ENCODE results near the gene NRXN3. TPM values are rescaled to one million over a fixed set of nuclear protein-coding genes. Genes with fewer than 3 reads are reported as not detected.

The NRXN3 gene
- total and polyA plus RNA-seq, 2 donors (not counting 1 experiment from before 2014, with no cell fraction given) = 0.83 to 34.6 TPM

- H3K27ac ChIP-seq (ENCODE audit: insufficient read depth, low read length) = no peak overlapping the region
- no peaks in the 10 kb centered on the region for H3K9me3 ChIP-seq (ENCODE audit: control insufficient read depth, insufficient read depth, low read depth, low read length)
- H3K36me3 ChIP-seq (ENCODE audit: control insufficient read depth, insufficient read depth, low read length) = no peaks in the 10 kb centered on the region
- no peak overlapping the region for H3K9ac ChIP-seq (ENCODE audit: insufficient read depth, low read length)
- H2AFZ ChIP-seq (ENCODE audit: low read length) = no peak overlapping the region
- H3K79me2 ChIP-seq (ENCODE audit: control insufficient read depth, insufficient read depth, low read length) = no peaks in the 10 kb centered on the region
- no peak for TF ChIP-seq CTCF (conservative IDR thresholded peaks at IDR 0.05 in 1 of 2, IDR thresholded peaks at IDR 0.05 in 1 of 2; ENCODE audit: low read depth in 1 of 2, low read length in 2 of 2)
- TF ChIP-seq EZH2 (IDR thresholded peaks at IDR 0.05; ENCODE audit: low read length, missing control alignments) = no peak
- no peak overlapping the region for H3K4me2 ChIP-seq (ENCODE audit: extremely low read depth, insufficient read depth, low read length)
- no peak overlapping the region for H3K4me3 ChIP-seq (replicated peaks in 1 of 4; ENCODE audit: control extremely low read depth in 1 of 4, insufficient read depth in 1 of 4, low read depth in 3 of 4, low read length in 4 of 4)
- no peaks in the 10 kb centered on the region for H4K20me1 ChIP-seq (ENCODE audit: control insufficient read depth, extremely low read depth, insufficient read depth, low read length)
- no peaks in the 10 kb centered on the region for H3K27me3 ChIP-seq (ENCODE audit: control insufficient read depth, insufficient read depth, low read length)
- no peaks in the 10 kb centered on the region for H3K4me1 ChIP-seq (ENCODE audit: control insufficient read depth, extremely low read depth, insufficient read depth, low read length)
- DNase-seq (ENCODE audit: low read depth in 2 of 2) = no peak
Observed at GRCh38 chr14:79881299-79881698, 1711.1 kb downstream of the NRXN3 start.

- H3K27ac ChIP-seq (ENCODE audit: insufficient read depth, low read length) = no peak overlapping the region
Observed at GRCh38 chr14:79890527-79890926, 1720.4 kb downstream of the NRXN3 start.

DNA sequence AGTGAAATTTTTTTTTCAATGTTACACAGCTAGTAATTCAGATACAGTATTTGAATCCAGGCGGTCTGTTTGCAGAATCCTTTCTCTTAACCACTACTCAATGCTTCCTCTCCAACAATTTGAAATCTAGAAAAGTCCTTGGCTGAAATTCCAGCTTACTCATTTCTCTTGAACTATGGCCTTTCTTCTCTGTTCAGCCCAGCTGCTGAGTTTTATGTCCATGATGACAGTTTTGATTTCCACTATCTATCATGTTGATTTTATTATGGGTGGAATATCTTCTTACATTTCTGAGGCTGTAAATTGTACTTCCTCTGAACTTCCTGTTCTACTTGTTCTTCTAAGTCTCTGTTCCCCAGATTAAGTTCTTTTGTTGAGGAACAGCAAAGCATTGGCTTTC is 1725.8 kb downstream of the NRXN3 start:
- Histone ChIP-seq H3K4me2 (ENCODE audit: extremely low read depth, insufficient read depth, low read length) (no peak overlapping the region), H3K9ac (ENCODE audit: insufficient read depth, low read length) (no peak overlapping the region), H3K9me3 (ENCODE audit: control insufficient read depth, insufficient read depth, low read depth, low read length) (no peaks in the 10 kb centered on the region), H3K79me2 (ENCODE audit: control insufficient read depth, insufficient read depth, low read length) (no peaks in the 10 kb centered on the region), H3K27me3 (ENCODE audit: control insufficient read depth, insufficient read depth, low read length) (no peaks in the 10 kb centered on the region), H4K20me1 (ENCODE audit: control insufficient read depth, extremely low read depth, insufficient read depth, low read length) (no peaks in the 10 kb centered on the region), H3K4me1 (ENCODE audit: control insufficient read depth, extremely low read depth, insufficient read depth, low read length) (no peaks in the 10 kb centered on the region), H3K27ac (ENCODE audit: insufficient read depth, low read length) (no peak overlapping the region), H2AFZ (ENCODE audit: low read length) (no peak overlapping the region), H3K4me3 (replicated peaks in 1 of 4; ENCODE audit: control extremely low read depth in 1 of 4, insufficient read depth in 1 of 4, low read depth in 3 of 4, low read length in 4 of 4) (no peak overlapping the region), H3K36me3 (ENCODE audit: control insufficient read depth, insufficient read depth, low read length) (no peaks in the 10 kb centered on the region)
- no peak for TF ChIP-seq EZH2 (IDR thresholded peaks at IDR 0.05; ENCODE audit: low read length, missing control alignments)
- no peak for TF ChIP-seq CTCF (conservative IDR thresholded peaks at IDR 0.05 in 1 of 2, IDR thresholded peaks at IDR 0.05 in 1 of 2; ENCODE audit: low read depth in 1 of 2, low read length in 2 of 2)
- peak; percentile 2 to 33 for DNase-seq (ENCODE audit: low read depth in 2 of 2)

More at GRCh38 chr14:79890527-79890926, 1720.4 kb downstream of the NRXN3 start:
- Histone ChIP-seq H3K9me3 (ENCODE audit: control insufficient read depth, insufficient read depth, low read depth, low read length) (no peaks in the 10 kb centered on the region), H3K4me1 (ENCODE audit: control insufficient read depth, extremely low read depth, insufficient read depth, low read length) (no peaks in the 10 kb centered on the region), H3K79me2 (ENCODE audit: control insufficient read depth, insufficient read depth, low read length) (no peaks in the 10 kb centered on the region), H2AFZ (ENCODE audit: low read length) (no peak overlapping the region), H3K4me2 (ENCODE audit: extremely low read depth, insufficient read depth, low read length) (no peak overlapping the region), H3K36me3 (ENCODE audit: control insufficient read depth, insufficient read depth, low read length) (no peaks in the 10 kb centered on the region), H3K9ac (ENCODE audit: insufficient read depth, low read length) (no peak overlapping the region), H3K4me3 (replicated peaks in 1 of 4; ENCODE audit: control extremely low read depth in 1 of 4, insufficient read depth in 1 of 4, low read depth in 3 of 4, low read length in 4 of 4) (no peak overlapping the region), H3K27me3 (ENCODE audit: control insufficient read depth, insufficient read depth, low read length) (no peaks in the 10 kb centered on the region), H4K20me1 (ENCODE audit: control insufficient read depth, extremely low read depth, insufficient read depth, low read length) (no peaks in the 10 kb centered on the region)
- no peak for DNase-seq (ENCODE audit: low read depth in 2 of 2)
- no peak for TF ChIP-seq EZH2 (IDR thresholded peaks at IDR 0.05; ENCODE audit: low read length, missing control alignments)
- TF ChIP-seq CTCF (conservative IDR thresholded peaks at IDR 0.05 in 1 of 2, IDR thresholded peaks at IDR 0.05 in 1 of 2; ENCODE audit: low read depth in 1 of 2, low read length in 2 of 2) = no peak

All from fibroblast of lung (primary cell).